Endothelial cell of umbilical vein (primary cell): ENCODE measurements around the gene DNAJC6.

Experiments
- EZH2 ChIP-seq: IDR thresholded peaks from 2 replicates; pipeline ENCODE4 v1.6.1; 2012; ENCODE audit warnings: borderline replicate concordance, low read depth, mild to moderate bottlenecking, moderate library complexity, low read length, inconsistent platforms; ENCODE audit not compliant: severe bottlenecking
- GATA2 ChIP-seq: IDR thresholded peaks from 2 replicates; pipeline ENCODE4 v1.7.0; 2011; ENCODE audit warnings: low read depth, mild to moderate bottlenecking, moderate library complexity, mixed read lengths, low read length; ENCODE audit not compliant: insufficient read length, insufficient read depth
- JUN ChIP-seq: IDR thresholded peaks from 2 replicates; pipeline ENCODE4 v1.6.1; 2011; ENCODE audit warnings: borderline replicate concordance, low read depth; ENCODE audit not compliant: insufficient read length, insufficient read depth
- MAX ChIP-seq: IDR thresholded peaks from 2 replicates; pipeline ENCODE4 v1.6.1; 2011; ENCODE audit not compliant: insufficient read depth, insufficient read length
- MYC ChIP-seq: IDR thresholded peaks from one replicate; pipeline ENCODE4 v1.6.1; 2011; ENCODE audit warnings: mild to moderate bottlenecking, low read depth, low read length
- POLR2A ChIP-seq: IDR thresholded peaks from 2 replicates; pipeline ENCODE4 v1.6.1; 2012; ENCODE audit warnings: low read depth, mild to moderate bottlenecking, control low read depth, low read length
- POLR2AphosphoS5 ChIP-seq: IDR thresholded peaks from 2 replicates; pipeline ENCODE4 v1.6.1; 2012; ENCODE audit warnings: low read depth, mild to moderate bottlenecking, control low read depth, low read length, moderate library complexity; ENCODE audit not compliant: insufficient read depth
- TF ChIP-seq, protein P1 (sequence below), 2 donors: IDR thresholded peaks; 1 replicate in 1 of 2; 2 replicates in 1 of 2; pipeline ENCODE4 v1.5.1; 2011; ENCODE audit warnings: low read length in 2 of 2, mild to moderate bottlenecking in 2 of 2, moderate library complexity in 2 of 2, control low read depth in 1 of 2, inconsistent platforms in 1 of 2, low read depth in 1 of 2; ENCODE audit not compliant: insufficient read depth in 1 of 2; ENCODE audit errors: extremely low read depth in 1 of 2

- TF ChIP-seq POLR2AphosphoS5, result no peak
- TF ChIP-seq, protein P1, sequence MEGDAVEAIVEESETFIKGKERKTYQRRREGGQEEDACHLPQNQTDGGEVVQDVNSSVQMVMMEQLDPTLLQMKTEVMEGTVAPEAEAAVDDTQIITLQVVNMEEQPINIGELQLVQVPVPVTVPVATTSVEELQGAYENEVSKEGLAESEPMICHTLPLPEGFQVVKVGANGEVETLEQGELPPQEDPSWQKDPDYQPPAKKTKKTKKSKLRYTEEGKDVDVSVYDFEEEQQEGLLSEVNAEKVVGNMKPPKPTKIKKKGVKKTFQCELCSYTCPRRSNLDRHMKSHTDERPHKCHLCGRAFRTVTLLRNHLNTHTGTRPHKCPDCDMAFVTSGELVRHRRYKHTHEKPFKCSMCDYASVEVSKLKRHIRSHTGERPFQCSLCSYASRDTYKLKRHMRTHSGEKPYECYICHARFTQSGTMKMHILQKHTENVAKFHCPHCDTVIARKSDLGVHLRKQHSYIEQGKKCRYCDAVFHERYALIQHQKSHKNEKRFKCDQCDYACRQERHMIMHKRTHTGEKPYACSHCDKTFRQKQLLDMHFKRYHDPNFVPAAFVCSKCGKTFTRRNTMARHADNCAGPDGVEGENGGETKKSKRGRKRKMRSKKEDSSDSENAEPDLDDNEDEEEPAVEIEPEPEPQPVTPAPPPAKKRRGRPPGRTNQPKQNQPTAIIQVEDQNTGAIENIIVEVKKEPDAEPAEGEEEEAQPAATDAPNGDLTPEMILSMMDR (IDR thresholded peaks at IDR 0.05; ENCODE audit: extremely low read depth in 1 of 2, insufficient read depth in 1 of 2, low read depth in 1 of 2, low read length in 2 of 2), result no peak
- no peak for TF ChIP-seq GATA2
- TF ChIP-seq EZH2, result no peak
- TF ChIP-seq POLR2A, result no peak
- no peak for TF ChIP-seq MAX
- no peak for TF ChIP-seq JUN
- no peak for TF ChIP-seq MYC
Observed at GRCh38 chr1:65434760-65435159, 125.4 kb downstream of the DNAJC6 start.
